HG03565 (cell line): ENCODE data around the gene FCAMR.

Source experiments
- ATAC-seq: cut with Tn5 transposase; IDR thresholded peaks from one replicate; pipeline ENCODE4 v1.9.1; 2021; ENCODE audit warnings: mild to moderate bottlenecking, moderate library complexity; ENCODE audit not compliant: unreplicated experiment

The FCAMR gene

GRCh38 chr1:206958144-206958543 is 12.1 kb downstream of the FCAMR start:
- no peak for ATAC-seq

- ATAC-seq, result no peak
Measured at GRCh38 chr1:206957639-206958038, 12.6 kb downstream of the FCAMR start.

GRCh38 chr1:206955476-206956451 is 14.5 kb downstream of the FCAMR start:
- no peak for ATAC-seq

- ATAC-seq, result no peak
Measured at GRCh38 chr1:206954459-206955342, 15.6 kb downstream of the FCAMR start.

GRCh38 chr1:206953626-206954025 is 16.6 kb downstream of the FCAMR start:
- no peak for ATAC-seq

- no peak for ATAC-seq
Measured at GRCh38 chr1:206953126-206953525, 17.1 kb downstream of the FCAMR start.

- ATAC-seq, result no peak
Measured at GRCh38 chr1:206952171-206952570, 18.1 kb downstream of the FCAMR start.

GRCh38 chr1:206951318-206952100 is 18.8 kb downstream of the FCAMR start:
- no peak for ATAC-seq

GRCh38 chr1:206949641-206950040 is 20.6 kb downstream of the FCAMR start:
- ATAC-seq, result no peak

- no peak for ATAC-seq
Measured at GRCh38 chr1:206949208-206949607, 21.1 kb downstream of the FCAMR start.

GRCh38 chr1:206947255-206947654 is 23.0 kb downstream of the FCAMR start:
- ATAC-seq, result no peak

- no peak for ATAC-seq
Measured at GRCh38 chr1:206946261-206946660, 24.0 kb downstream of the FCAMR start, which contains the start of gene PIGR. TSS of gene PIGR (minus strand) at chr1:206946466. CDS start at chr1:206940531, 5,935 bp downstream.

GRCh38 chr1:206945779-206946178 is 24.5 kb downstream of the FCAMR start:
- no peak for ATAC-seq

GRCh38 chr1:206944703-206945102 is 25.6 kb downstream of the FCAMR start:
- no peak for ATAC-seq

- ATAC-seq, result no peak
Measured at GRCh38 chr1:206941766-206942418, 28.4 kb downstream of the FCAMR start.

- no peak for ATAC-seq
Measured at GRCh38 chr1:206940588-206940936, 29.7 kb downstream of the FCAMR start.

GRCh38 chr1:206939841-206940587 is 30.2 kb downstream of the FCAMR start:
- no peak for ATAC-seq

GRCh38 chr1:206939131-206939530 is 31.1 kb downstream of the FCAMR start:
- ATAC-seq, result no peak

- ATAC-seq, result no peak
Measured at GRCh38 chr1:206937425-206937824, 32.8 kb downstream of the FCAMR start.
